K562 (cell line): Measurements from ENCODE around the gene DNMBP. TPM values are rescaled to one million over a fixed set of nuclear protein-coding genes. Genes with fewer than 3 reads are reported as not detected.
A peak's percentile ranks its signal among the peaks of the same experiment; 100 is the strongest.

Experiments
- CCNT2 ChIP-seq: IDR thresholded peaks from 2 replicates; pipeline ENCODE4 v1.6.1; 2011; ENCODE audit warnings: borderline replicate concordance, low read depth, mild to moderate bottlenecking, moderate library complexity, mixed read lengths, low read length; ENCODE audit not compliant: insufficient read length; ENCODE audit errors: extremely low read depth
- CHD2 ChIP-seq: IDR thresholded peaks from 2 replicates; pipeline ENCODE4 v1.6.1; 2011; ENCODE audit warnings: low read depth, low read length
- ESRRA ChIP-seq: fragments of 450-650 bp; IDR thresholded peaks from 2 replicates; pipeline ENCODE4 v1.6.1; 2014; ENCODE audit warnings: low read depth, mild to moderate bottlenecking, moderate library complexity, borderline replicate concordance
- FOXJ2 ChIP-seq: fragments of 200-800 bp; sonication (Bioruptor generic); IDR thresholded peaks from 2 replicates; pipeline ENCODE4 v1.6.1; 2016; ENCODE audit warnings: missing genetic modification characterization, missing compliant biosample characterization
- KDM1A ChIP-seq, 2 experiments: fragments of 450-650 bp; IDR thresholded peaks; 2 replicates each; pipeline ENCODE4 v1.6.1; 2016; ENCODE audit warnings: mild to moderate bottlenecking in 2 of 2
- L3MBTL2 ChIP-seq: fragments of 450-650 bp; IDR thresholded peaks from 2 replicates; pipeline ENCODE4 v1.6.1; 2016; ENCODE audit warnings: mild to moderate bottlenecking, moderate library complexity
- MAZ ChIP-seq, 2 experiments: fragments of 450-650 bp in 1 of 2; sonication (generic) in 1 of 2; formaldehyde crosslinking; IDR thresholded peaks in 1 of 2; conservative IDR thresholded peaks in 1 of 2; 2 replicates each; pipeline versions ENCODE4 v1.4.0 to v1.5.0; 2020; ENCODE audit warnings: mild to moderate bottlenecking in 1 of 2, missing genetic modification reagents in 1 of 2
- MEIS2 ChIP-seq: fragments of 450-650 bp; IDR thresholded peaks from 2 replicates; pipeline ENCODE4 v1.6.1; 2014; ENCODE audit warnings: mild to moderate bottlenecking; ENCODE audit not compliant: partially characterized antibody
- NCOA1 ChIP-seq: fragments of 450-650 bp; IDR thresholded peaks from 2 replicates; pipeline ENCODE4 v1.6.1; 2016; ENCODE audit warnings: low read depth
- SAFB2 ChIP-seq: fragments of 200-400 bp; formaldehyde crosslinking; IDR thresholded peaks from 2 replicates; pipeline ENCODE4 v1.6.1; 2018; ENCODE audit warnings: borderline replicate concordance, low read length, low read depth, moderate library complexity; ENCODE audit not compliant: severe bottlenecking
- SRF ChIP-seq, 2 experiments: fragments of 250-450, 450-650 bp in 1 of 2; sonication (Bioruptor Pico) in 1 of 2; sonication (generic) in 1 of 2; formaldehyde crosslinking; IDR thresholded peaks; 2 replicates each; pipeline versions ENCODE4 v1.5.0 to v1.5.1; 2020 to 2022; ENCODE audit warnings: mild to moderate bottlenecking in 1 of 2, missing genetic modification reagents in 1 of 2
- ZNF175 ChIP-seq: fragments of 200-800 bp; sonication (Bioruptor generic); IDR thresholded peaks from 2 replicates; pipeline ENCODE4 v1.6.1; 2016; ENCODE audit warnings: low read depth, mild to moderate bottlenecking, missing genetic modification characterization, missing compliant biosample characterization
- ZNF253 ChIP-seq: fragments of 250-450 bp; sonication (Bioruptor Pico); conservative IDR thresholded peaks from 2 replicates; pipeline ENCODE4 v1.6.1; 2021; ENCODE audit warnings: mild to moderate bottlenecking
- ZNF274 ChIP-seq: IDR thresholded peaks from 2 replicates; pipeline ENCODE4 v1.6.1; 2011; ENCODE audit warnings: low read depth, mild to moderate bottlenecking, low read length, moderate library complexity, borderline replicate concordance
- ZNF311 ChIP-seq: fragments of 250-450 bp; sonication (Bioruptor Pico); IDR thresholded peaks from 2 replicates; pipeline ENCODE4 v1.4.0; 2020; ENCODE audit warnings: mild to moderate bottlenecking, moderate library complexity
- polyA plus RNA-seq, 8 experiments: library from polyadenylated mRNA; depleted of rRNA in 4 of 8; stranded (reverse) in 5 of 8; unstranded in 3 of 8; fragments of >200 nt; fragmentation: Nextera tagmentation in 2 of 8; fragmentation: Illumina TruSeq in 1 of 8; extraction: Ambion mirVana in 2 of 8; extraction: Trizol in 1 of 8; gene quantifications; 2 replicates each; pipeline versions ENCODE4 v1.2.1 to v1.2.3, GENCODE V29; 2011 to 2014; ENCODE audit warnings: inconsistent platforms in 1 of 8, missing spikeins in 1 of 8
- total RNA-seq, 7 experiments: library from RNA; depleted of rRNA in 6 of 7; stranded (reverse); fragments of >200 nt in 6 of 7; fragmentation: Illumina TruSeq in 2 of 7; extraction: Trizol in 2 of 7; gene quantifications; 2 replicates each; pipeline versions ENCODE4 v1.2.1 to v1.2.3, GENCODE V29; 2011 to 2021; ENCODE audit warnings: low replicate concordance in 1 of 7
- TF ChIP-seq, protein P1 (sequence below), 2 experiments: fragments of 450-650 bp in 1 of 2; sonication (generic) in 1 of 2; formaldehyde crosslinking in 1 of 2; IDR thresholded peaks in 1 of 2; conservative IDR thresholded peaks in 1 of 2; 2 replicates each; pipeline versions ENCODE4 v1.6.1 to v1.8.1; 2016 to 2023; ENCODE audit warnings: mild to moderate bottlenecking in 2 of 2, moderate library complexity in 2 of 2, inconsistent platforms in 1 of 2, missing genetic modification reagents in 1 of 2
- TF ChIP-seq, protein P2 (sequence below): fragments of 250-450 bp; sonication (Bioruptor Pico); IDR thresholded peaks from 2 replicates; pipeline ENCODE4 v1.8.0; 2021; ENCODE audit warnings: moderate library complexity, mild to moderate bottlenecking, inconsistent platforms
- TF ChIP-seq, protein P3 (sequence below): sonication (generic); formaldehyde crosslinking; IDR thresholded peaks from 2 replicates; pipeline ENCODE4 v1.8.1; 2022; ENCODE audit warnings: missing genetic modification reagents
- TF ChIP-seq, protein P4 (sequence below), 2 experiments: fragments of 450-650 bp; IDR thresholded peaks; 2 replicates each; pipeline ENCODE4 v1.6.1; 2016
- TF ChIP-seq, protein P5 (sequence below): fragments of 250-450 bp; sonication (Bioruptor Pico); IDR thresholded peaks from 2 replicates; pipeline ENCODE4 v1.5.0; 2022; ENCODE audit warnings: mild to moderate bottlenecking

DNMBP gene
- total and polyA plus RNA-seq, 9 of the 15 experiments (the other 6 are each of a cell fraction or from before 2014, with no cell fraction given): 0.83 to 3.7 (median 2.2) TPM

DNA sequence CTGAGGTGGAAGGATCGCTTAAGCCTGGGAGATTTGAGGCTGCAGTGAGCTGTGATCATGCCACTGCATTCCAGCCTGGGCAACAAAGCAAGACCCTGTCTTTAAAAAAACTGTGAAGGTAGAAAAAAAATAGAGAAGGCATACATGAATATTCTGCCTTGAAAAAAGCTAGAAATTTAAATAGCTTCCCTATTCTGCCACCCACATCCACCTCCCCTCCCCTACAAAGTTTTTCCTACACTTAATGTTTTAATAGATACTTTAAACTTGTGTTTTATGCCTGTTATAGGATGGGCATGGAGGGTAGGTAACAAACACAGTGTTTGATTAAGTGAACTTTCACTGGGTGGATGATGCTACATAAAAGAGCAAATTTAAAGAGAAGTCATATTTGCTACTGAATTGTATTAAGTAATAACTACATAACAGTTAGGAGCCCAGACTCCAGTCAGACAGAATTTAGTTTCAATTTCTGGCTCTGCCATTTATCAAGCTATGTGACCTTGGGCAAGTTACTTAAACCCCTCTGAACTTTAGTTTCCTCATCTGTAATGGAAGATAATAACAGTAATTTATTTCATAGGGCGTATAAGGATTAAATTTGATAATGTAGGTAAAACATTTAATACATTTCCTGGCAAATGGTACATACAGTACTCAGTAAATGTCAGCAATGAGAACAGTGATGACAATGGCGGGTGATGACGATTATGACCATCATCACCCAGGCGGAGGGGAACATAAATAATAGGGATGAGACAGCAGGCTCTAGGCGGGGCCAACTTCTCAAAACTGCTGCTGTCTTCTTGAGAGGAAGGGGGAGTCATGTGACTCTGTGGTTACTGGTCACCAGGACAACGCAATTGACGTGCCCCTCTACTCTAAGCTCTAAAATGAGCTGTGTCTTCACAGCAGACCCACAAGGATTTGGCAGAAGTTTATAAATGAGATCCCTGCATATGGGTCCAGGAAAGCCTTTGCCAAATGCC, 15.8 kb downstream of the DNMBP start (continued):
- TF ChIP-seq SAFB2: no peak
- peak; percentile 98 for TF ChIP-seq MEIS2
- TF ChIP-seq ZNF253 (CRISPR knock-in tag): no peak
- no peak for TF ChIP-seq ZNF311 (CRISPR knock-in tag)
- TF ChIP-seq FOXJ2 (tag): peak; percentile 78; the same call in 1 of the 2 replicates
- 0 out of 4 replicates have a peak, but pooled peaks of 1 of the 2 experiments have one; percentile 6 for TF ChIP-seq KDM1A (IDR thresholded peaks at IDR 0.05)
- TF ChIP-seq, protein P1, sequence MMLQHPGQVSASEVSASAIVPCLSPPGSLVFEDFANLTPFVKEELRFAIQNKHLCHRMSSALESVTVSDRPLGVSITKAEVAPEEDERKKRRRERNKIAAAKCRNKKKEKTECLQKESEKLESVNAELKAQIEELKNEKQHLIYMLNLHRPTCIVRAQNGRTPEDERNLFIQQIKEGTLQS (IDR thresholded peaks at IDR 0.05): peak; percentile 76
- TF ChIP-seq, protein P1 (CRISPR knock-in tag; conservative IDR thresholded peaks at IDR 0.05): no peak
- TF ChIP-seq NCOA1: no peak
- TF ChIP-seq CCNT2: no peak
- TF ChIP-seq, protein P2, sequence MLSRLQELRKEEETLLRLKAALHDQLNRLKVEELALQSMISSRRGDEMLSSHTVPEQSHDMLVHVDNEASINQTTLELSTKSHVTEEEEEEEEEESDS (CRISPR knock-in tag): no peak
- TF ChIP-seq, protein P3, sequence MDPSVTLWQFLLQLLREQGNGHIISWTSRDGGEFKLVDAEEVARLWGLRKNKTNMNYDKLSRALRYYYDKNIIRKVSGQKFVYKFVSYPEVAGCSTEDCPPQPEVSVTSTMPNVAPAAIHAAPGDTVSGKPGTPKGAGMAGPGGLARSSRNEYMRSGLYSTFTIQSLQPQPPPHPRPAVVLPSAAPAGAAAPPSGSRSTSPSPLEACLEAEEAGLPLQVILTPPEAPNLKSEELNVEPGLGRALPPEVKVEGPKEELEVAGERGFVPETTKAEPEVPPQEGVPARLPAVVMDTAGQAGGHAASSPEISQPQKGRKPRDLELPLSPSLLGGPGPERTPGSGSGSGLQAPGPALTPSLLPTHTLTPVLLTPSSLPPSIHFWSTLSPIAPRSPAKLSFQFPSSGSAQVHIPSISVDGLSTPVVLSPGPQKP (CRISPR knock-in tag): no peak
- no peak for TF ChIP-seq ZNF175 (CRISPR knock-in tag)
- TF ChIP-seq, protein P4, sequence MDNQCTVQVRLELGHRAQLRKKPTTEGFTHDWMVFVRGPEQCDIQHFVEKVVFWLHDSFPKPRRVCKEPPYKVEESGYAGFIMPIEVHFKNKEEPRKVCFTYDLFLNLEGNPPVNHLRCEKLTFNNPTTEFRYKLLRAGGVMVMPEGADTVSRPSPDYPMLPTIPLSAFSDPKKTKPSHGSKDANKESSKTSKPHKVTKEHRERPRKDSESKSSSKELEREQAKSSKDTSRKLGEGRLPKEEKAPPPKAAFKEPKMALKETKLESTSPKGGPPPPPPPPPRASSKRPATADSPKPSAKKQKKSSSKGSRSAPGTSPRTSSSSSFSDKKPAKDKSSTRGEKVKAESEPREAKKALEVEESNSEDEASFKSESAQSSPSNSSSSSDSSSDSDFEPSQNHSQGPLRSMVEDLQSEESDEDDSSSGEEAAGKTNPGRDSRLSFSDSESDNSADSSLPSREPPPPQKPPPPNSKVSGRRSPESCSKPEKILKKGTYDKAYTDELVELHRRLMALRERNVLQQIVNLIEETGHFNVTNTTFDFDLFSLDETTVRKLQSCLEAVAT (IDR thresholded peaks at IDR 0.05): peak in 1 of 2 experiments; percentile 73; a peak in 2 of 4 replicates
- no peak for TF ChIP-seq MAZ (CRISPR knock-in tag; conservative IDR thresholded peaks at IDR 0.05 in 1 of 2, IDR thresholded peaks at IDR 0.05 in 1 of 2)
- no peak for TF ChIP-seq SRF (CRISPR knock-in tag; IDR thresholded peaks at IDR 0.05)
- no peak for TF ChIP-seq CHD2
- TF ChIP-seq, protein P5, sequence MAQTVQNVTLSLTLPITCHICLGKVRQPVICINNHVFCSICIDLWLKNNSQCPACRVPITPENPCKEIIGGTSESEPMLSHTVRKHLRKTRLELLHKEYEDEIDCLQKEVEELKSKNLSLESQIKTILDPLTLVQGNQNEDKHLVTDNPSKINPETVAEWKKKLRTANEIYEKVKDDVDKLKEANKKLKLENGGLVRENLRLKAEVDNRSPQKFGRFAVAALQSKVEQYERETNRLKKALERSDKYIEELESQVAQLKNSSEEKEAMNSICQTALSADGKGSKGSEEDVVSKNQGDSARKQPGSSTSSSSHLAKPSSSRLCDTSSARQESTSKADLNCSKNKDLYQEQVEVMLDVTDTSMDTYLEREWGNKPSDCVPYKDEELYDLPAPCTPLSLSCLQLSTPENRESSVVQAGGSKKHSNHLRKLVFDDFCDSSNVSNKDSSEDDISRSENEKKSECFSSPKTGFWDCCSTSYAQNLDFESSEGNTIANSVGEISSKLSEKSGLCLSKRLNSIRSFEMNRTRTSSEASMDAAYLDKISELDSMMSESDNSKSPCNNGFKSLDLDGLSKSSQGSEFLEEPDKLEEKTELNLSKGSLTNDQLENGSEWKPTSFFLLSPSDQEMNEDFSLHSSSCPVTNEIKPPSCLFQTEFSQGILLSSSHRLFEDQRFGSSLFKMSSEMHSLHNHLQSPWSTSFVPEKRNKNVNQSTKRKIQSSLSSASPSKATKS (CRISPR knock-in tag): no peak
- TF ChIP-seq ZNF274: no peak
- TF ChIP-seq ESRRA: peak; percentile 90; the same call in 1 of the 2 replicates
- TF ChIP-seq L3MBTL2: 0 out of 2 replicates have a peak, but pooled peaks have one; percentile 24
